ENCODE data around the gene CADM4.

The CADM4 gene, protein sequence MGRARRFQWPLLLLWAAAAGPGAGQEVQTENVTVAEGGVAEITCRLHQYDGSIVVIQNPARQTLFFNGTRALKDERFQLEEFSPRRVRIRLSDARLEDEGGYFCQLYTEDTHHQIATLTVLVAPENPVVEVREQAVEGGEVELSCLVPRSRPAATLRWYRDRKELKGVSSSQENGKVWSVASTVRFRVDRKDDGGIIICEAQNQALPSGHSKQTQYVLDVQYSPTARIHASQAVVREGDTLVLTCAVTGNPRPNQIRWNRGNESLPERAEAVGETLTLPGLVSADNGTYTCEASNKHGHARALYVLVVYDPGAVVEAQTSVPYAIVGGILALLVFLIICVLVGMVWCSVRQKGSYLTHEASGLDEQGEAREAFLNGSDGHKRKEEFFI

DNA sequence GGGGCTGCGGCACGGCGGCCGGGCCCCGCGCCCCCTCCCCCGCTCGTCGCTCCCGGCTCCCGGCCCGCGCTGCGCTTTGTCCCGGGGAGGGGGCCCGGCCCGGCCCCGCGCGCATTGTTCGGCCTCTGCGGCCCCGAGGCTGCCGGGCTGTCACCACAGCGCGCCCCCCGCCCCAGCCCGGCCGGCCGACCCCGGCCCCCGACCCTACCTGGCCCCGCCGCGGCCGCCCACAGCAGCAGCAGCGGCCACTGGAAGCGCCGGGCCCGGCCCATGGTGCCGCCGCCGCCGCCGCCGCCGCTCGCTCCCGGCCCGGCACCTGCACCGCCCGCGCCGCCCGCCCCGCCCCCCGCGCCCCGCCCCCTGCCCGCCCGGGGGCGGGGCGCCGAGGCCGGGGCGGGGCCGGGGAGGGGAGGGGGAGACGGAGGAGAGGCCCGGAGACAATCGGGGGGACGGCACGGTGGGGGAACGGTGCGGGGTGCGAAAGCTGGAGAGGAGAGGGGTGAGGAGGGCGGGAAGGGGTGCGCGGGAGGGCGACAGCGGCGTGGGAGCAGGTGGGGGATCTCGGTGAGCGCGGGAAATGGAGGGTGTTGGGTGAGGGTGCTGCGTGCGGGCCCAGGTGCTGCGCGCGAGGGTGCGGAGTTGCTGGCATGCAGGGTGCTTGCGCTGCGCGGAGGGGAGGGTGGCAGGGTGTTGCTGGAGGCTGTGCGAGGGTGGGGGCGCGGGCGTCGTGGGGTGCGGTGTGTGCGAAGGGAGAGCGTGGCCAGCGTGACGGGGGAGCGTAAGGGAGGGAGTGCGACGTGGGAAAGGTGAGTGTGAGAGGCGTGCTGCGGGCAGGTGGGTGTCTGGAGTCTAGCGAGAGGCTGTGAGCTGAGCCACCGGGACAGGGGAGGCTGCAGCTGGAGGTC, at the start of gene CADM4:
TSS of gene CADM4 (minus strand) at position 332 of the 905 bp plus-strand sequence. CDS start at position 272, 60 bp downstream.
- in situ Hi-C loops (cut with HindIII; ENCODE audit: low sequenced_read_pairs): no loop called here
- TF ChIP-seq, protein P1, sequence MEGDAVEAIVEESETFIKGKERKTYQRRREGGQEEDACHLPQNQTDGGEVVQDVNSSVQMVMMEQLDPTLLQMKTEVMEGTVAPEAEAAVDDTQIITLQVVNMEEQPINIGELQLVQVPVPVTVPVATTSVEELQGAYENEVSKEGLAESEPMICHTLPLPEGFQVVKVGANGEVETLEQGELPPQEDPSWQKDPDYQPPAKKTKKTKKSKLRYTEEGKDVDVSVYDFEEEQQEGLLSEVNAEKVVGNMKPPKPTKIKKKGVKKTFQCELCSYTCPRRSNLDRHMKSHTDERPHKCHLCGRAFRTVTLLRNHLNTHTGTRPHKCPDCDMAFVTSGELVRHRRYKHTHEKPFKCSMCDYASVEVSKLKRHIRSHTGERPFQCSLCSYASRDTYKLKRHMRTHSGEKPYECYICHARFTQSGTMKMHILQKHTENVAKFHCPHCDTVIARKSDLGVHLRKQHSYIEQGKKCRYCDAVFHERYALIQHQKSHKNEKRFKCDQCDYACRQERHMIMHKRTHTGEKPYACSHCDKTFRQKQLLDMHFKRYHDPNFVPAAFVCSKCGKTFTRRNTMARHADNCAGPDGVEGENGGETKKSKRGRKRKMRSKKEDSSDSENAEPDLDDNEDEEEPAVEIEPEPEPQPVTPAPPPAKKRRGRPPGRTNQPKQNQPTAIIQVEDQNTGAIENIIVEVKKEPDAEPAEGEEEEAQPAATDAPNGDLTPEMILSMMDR (IDR thresholded peaks at IDR 0.05; ENCODE audit: low read depth, low read length): no peak

DNA sequence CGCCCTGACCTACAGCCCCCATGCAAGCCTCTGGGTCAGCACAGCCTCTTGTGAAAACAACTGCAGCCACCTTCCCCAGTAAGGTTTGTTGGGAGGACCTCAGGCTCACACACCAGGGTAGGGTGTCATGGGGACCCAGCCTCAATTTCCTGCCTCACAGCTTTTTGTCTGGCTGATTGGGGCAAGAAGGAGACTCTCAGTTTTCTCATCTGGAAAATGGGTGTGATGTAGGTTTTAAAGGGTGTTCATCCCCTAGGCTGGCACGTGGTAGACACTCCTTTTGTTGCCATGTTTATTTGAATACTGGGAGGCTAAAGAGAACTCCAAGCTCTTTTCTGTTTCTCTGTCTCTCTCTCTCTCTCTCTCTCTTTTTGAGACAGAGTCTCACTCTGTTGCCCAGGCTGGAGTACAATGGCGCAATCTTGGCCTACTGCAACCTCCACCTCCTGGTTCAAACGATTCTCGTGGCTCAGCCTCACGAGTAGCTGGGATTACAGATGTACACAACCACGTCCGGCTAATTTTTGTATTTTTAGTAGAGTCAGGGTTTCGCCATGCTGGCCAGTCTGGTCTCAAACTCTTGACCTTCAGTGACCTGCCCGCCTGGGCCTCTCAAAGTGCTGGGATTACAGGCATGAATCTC, 48.5 kb upstream of the CADM4 start:
- DNase-seq (ENCODE audit: low read depth, low spot score): no peak
- H3K4me3 ChIP-seq (ENCODE audit: low read depth, low read length): no peak overlapping the region
- TF ChIP-seq, protein P1 (IDR thresholded peaks at IDR 0.05; ENCODE audit: low read depth, low read length): no peak
- in situ Hi-C loops (cut with HindIII; ENCODE audit: low sequenced_read_pairs): no loop called here

More for the DNA sequence above, at the start of gene CADM4:
- no peak for DNase-seq (ENCODE audit: low read depth, low spot score)
- peak within 1 kb of the TSS; percentile 45 for H3K4me3 ChIP-seq (ENCODE audit: low read depth, low read length)

DNA sequence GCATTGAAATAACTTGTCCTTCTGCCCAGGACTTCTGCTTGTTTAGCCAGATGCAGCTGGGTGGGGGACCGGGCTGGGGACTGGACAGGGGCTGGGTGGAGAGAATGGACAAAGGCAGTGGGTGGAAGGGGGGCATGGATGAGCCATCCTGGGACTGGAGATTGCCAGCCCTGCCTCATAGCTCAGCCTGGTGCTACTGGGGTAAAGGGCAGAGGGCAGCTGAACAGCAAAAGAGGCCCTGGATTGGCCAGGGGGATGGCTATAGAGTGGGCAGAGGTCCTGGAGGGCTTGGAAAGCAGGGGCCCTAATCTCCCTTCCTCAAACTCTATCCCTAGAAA, 48.0 kb upstream of the CADM4 start:
- H3K4me3 ChIP-seq (ENCODE audit: low read depth, low read length): no peak overlapping the region
- TF ChIP-seq, protein P1 (IDR thresholded peaks at IDR 0.05; ENCODE audit: low read depth, low read length): no peak
- in situ Hi-C loops (cut with HindIII; ENCODE audit: low sequenced_read_pairs): no loop called here
- DNase-seq (ENCODE audit: low read depth, low spot score): no peak

DNA sequence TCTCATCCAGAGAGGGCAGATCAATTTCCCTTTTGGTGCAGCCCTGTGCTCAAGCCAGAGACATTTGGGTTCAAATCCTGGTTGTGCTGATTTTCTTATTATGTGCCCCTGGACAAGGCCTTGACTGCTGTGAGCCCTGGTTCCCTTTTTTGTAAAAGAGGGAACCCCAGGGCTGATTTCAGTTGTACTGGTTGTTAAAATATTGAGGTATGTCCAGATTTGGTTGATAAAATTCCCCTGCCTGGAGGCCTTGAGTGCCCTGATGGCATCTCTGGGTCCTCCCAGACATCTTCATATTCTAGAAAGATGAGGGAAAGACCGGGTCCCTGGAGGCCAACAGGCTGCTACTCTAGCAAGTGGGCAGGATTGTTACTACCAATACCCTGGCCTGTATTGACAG, 44.7 kb upstream of the CADM4 start:
- TF ChIP-seq, protein P1 (IDR thresholded peaks at IDR 0.05; ENCODE audit: low read depth, low read length): no peak
- no peak for DNase-seq (ENCODE audit: low read depth, low spot score)
- in situ Hi-C loops (cut with HindIII; ENCODE audit: low sequenced_read_pairs): no loop called here
- no peak overlapping the region for H3K4me3 ChIP-seq (ENCODE audit: low read depth, low read length)

DNA sequence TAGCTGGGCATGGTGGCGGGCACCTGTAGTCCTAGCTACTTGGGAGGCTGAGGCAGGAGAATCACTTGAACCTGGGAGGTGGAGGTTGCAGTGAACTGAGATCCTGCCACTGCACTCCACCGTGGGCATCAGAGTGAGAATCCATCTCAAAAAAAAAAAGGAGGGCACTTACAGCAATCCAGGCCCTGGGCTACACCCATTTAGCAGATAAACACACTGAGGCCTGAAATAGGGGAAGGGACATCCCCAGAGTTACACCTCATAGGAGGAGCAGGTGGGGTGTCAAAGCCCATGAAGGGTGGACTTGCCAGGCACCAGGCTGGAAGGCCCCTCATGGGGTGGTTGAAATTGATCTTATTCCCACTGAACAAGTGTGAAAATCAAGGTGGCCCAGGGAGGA, 44.3 kb upstream of the CADM4 start:
- DNase-seq (ENCODE audit: low read depth, low spot score): no peak
- TF ChIP-seq, protein P1 (IDR thresholded peaks at IDR 0.05; ENCODE audit: low read depth, low read length): no peak
- in situ Hi-C loops (cut with HindIII; ENCODE audit: low sequenced_read_pairs): no loop called here
- H3K4me3 ChIP-seq (ENCODE audit: low read depth, low read length): no peak overlapping the region

Data from astrocyte of the spinal cord (primary cell).